Endothelial cell (in vitro differentiated cells): Measurements from ENCODE around the gene CLASRP. TPM values are rescaled to one million over a fixed set of nuclear protein-coding genes. Genes with fewer than 3 reads are reported as not detected.

Experiments used
- DNase-seq: peaks from one replicate; pipeline ENCODE4 v3.0.0; 2021; ENCODE audit warnings: low spot score
- H3K27ac Mint-ChIP-seq: one replicate; pipeline ENCODE4 v1.8.0; 2021; ENCODE audit warnings: mixed read lengths, inconsistent platforms; ENCODE audit not compliant: unreplicated experiment
- H3K27me3 Mint-ChIP-seq: one replicate; pipeline ENCODE4 v1.8.0; 2021; ENCODE audit warnings: mild to moderate bottlenecking, moderate library complexity, mixed read lengths, inconsistent platforms; ENCODE audit not compliant: unreplicated experiment
- H3K36me3 Mint-ChIP-seq: one replicate; pipeline ENCODE4 v1.8.0; 2021; ENCODE audit warnings: mild to moderate bottlenecking, low read depth, mixed read lengths, inconsistent platforms; ENCODE audit not compliant: unreplicated experiment
- H3K4me1 Mint-ChIP-seq: one replicate; pipeline ENCODE4 v1.8.0; 2021; ENCODE audit warnings: mild to moderate bottlenecking, mixed read lengths, inconsistent platforms; ENCODE audit not compliant: unreplicated experiment
- H3K4me3 Mint-ChIP-seq: one replicate; pipeline ENCODE4 v1.8.0; 2021; ENCODE audit warnings: mild to moderate bottlenecking, mixed read lengths, inconsistent platforms; ENCODE audit not compliant: unreplicated experiment
- H3K9me3 Mint-ChIP-seq: one replicate; pipeline ENCODE4 v1.8.0; 2021; ENCODE audit warnings: mixed read lengths, inconsistent platforms; ENCODE audit not compliant: unreplicated experiment
- total RNA-seq: library from RNA; stranded (reverse); fragmentation: NEBNext Ultra II Directional; extraction: Animal tissue kit (Norgen Biotek cat#: 25700); gene quantifications from one replicate; pipeline ENCODE4 v1.2.1, GENCODE V29; 2021; ENCODE audit not compliant: unreplicated experiment
- TF ChIP-seq, protein P1 (sequence below): fragments of 200-600 bp; sonication (generic); IDR thresholded peaks from one replicate; pipeline ENCODE4 v1.5.0; 2021; ENCODE audit warnings: antibody characterized with exemption; ENCODE audit not compliant: unreplicated experiment

CLASRP gene
- total RNA-seq, 1 donor from 2014 or later, result 72.2 TPM

DNA sequence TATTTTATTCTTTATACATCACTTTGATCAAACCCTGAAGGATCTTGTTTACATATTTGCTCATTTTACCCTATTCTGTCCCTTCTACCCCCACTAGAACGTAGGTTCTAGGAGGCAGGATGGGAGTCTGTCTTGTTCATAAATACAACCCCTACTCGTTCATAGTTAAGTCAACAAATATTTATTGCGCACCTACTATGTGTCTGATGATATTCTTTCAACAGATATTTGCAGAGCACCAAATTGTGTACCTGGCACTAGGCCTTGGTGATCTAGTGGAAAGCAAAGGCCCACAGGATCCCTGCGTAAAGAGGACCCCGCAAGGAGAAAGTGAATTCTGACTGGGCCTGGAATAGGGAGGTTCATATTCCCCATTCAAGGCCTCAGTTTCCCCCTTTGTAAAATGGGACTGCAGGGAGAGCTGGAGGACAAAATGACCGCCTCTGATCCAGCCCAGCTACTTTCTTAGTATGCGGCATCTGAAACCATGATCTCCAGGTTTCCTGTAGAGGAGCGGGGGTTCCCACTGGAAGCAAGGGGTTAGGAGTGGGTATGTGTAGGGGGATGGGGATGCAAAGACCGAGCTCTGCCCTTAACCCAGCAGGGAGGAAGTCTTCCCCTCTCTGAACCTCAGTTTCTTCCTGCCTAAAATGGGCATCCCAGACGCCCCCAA, 39.7 kb downstream of the CLASRP start:
- TF ChIP-seq, protein P1, sequence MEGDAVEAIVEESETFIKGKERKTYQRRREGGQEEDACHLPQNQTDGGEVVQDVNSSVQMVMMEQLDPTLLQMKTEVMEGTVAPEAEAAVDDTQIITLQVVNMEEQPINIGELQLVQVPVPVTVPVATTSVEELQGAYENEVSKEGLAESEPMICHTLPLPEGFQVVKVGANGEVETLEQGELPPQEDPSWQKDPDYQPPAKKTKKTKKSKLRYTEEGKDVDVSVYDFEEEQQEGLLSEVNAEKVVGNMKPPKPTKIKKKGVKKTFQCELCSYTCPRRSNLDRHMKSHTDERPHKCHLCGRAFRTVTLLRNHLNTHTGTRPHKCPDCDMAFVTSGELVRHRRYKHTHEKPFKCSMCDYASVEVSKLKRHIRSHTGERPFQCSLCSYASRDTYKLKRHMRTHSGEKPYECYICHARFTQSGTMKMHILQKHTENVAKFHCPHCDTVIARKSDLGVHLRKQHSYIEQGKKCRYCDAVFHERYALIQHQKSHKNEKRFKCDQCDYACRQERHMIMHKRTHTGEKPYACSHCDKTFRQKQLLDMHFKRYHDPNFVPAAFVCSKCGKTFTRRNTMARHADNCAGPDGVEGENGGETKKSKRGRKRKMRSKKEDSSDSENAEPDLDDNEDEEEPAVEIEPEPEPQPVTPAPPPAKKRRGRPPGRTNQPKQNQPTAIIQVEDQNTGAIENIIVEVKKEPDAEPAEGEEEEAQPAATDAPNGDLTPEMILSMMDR, result no peak
- DNase-seq, result no peak
- Mint-ChIP-seq H3K9me3 (no peaks in the 10 kb centered on the region), H3K27me3 (peaks cover 13% of the 10 kb centered on the region), H3K27ac (no peak overlapping the region), H3K36me3 (peaks cover 6% of the 10 kb centered on the region), H3K4me3 (peak overlapping the region; percentile 99), H3K4me1 (peaks cover 13% of the 10 kb centered on the region)

GRCh38 chr19:45079063-45079910, 40.4 kb downstream of the CLASRP start, which contains the start of gene GEMIN7:
Gene GEMIN7 (plus strand): TSS chr19:45079260. CDS start chr19:45090115, 10,855 bp downstream.
- peaks cover 6% of the 10 kb centered on the region for H3K36me3 Mint-ChIP-seq
- TF ChIP-seq, protein P1, result no peak
- peak; percentile 84 for DNase-seq
- no peaks in the 10 kb centered on the region for H3K9me3 Mint-ChIP-seq
- peak within 1 kb of the TSS; percentile 67 for H3K27ac Mint-ChIP-seq
- peaks cover 13% of the 10 kb centered on the region for H3K4me1 Mint-ChIP-seq
- peaks cover 13% of the 10 kb centered on the region for H3K27me3 Mint-ChIP-seq
- peak within 1 kb of the TSS; percentile 99 for H3K4me3 Mint-ChIP-seq

- H3K36me3 Mint-ChIP-seq, result peaks cover 6% of the 10 kb centered on the region
- DNase-seq, result no peak
Measured at GRCh38 chr19:45079911-45080370, 41.1 kb downstream of the CLASRP start.

GRCh38 chr19:45082170-45082569, 43.3 kb downstream of the CLASRP start:
- peak overlapping the region; percentile 27 for H3K27ac Mint-ChIP-seq
- TF ChIP-seq, protein P1, result no peak

More at GRCh38 chr19:45079911-45080370, 41.1 kb downstream of the CLASRP start:
- peaks cover 13% of the 10 kb centered on the region for H3K4me1 Mint-ChIP-seq
- peaks cover 13% of the 10 kb centered on the region for H3K27me3 Mint-ChIP-seq
- H3K27ac Mint-ChIP-seq, result peak overlapping the region; percentile 13
- TF ChIP-seq, protein P1, result no peak
- peak overlapping the region; percentile 99 for H3K4me3 Mint-ChIP-seq
- no peaks in the 10 kb centered on the region for H3K9me3 Mint-ChIP-seq

More at GRCh38 chr19:45082170-45082569, 43.3 kb downstream of the CLASRP start:
- Mint-ChIP-seq H3K36me3 (peaks cover 10% of the 10 kb centered on the region), H3K4me3 (peak overlapping the region; percentile 45), H3K4me1 (peaks cover 10% of the 10 kb centered on the region), H3K27me3 (peaks cover 8% of the 10 kb centered on the region), H3K9me3 (no peaks in the 10 kb centered on the region)
- no peak for DNase-seq
